Endothelial cell of umbilical vein (primary cell): Measurements from ENCODE around the gene PPM1F. TPM values are rescaled to one million over a fixed set of nuclear protein-coding genes. Genes with fewer than 3 reads are reported as not detected.

Experiments
- BruUV-seq: library from RNA; stranded (reverse); fragments of 400-500 nt; replicated peaks from 2 replicates; lab custom pipeline; 2021; lab: Mats Ljungman, UMichigan
- CTCF ChIA-PET: fragments of 300-600, 350-600 bp; sonication (Branson Sonifier 250); formaldehyde crosslinking; loops from one replicate; lab custom pipeline; 2021; ENCODE audit warnings: antibody characterized with exemption, inconsistent platforms; lab: Charles Lee
- POLR2A ChIA-PET: fragments of 300-600, 350-600 bp; sonication (Branson Sonifier 250); formaldehyde crosslinking; loops from one replicate; lab custom pipeline; 2021; ENCODE audit warnings: antibody characterized with exemption, inconsistent platforms; lab: Charles Lee
- DNase-seq: peaks from one replicate; pipeline ENCODE4 v3.0.0-alpha.2; 2011; ENCODE audit warnings: low read depth, low spot score
- FAIRE-seq: peaks from 2 replicates; lab custom pipeline; 2011; peaks lifted over from hg19 to GRCh38; lab: Jason Lieb, UNC
- H2AFZ ChIP-seq: 2 replicates; pipeline ENCODE4 v1.6.0; 2012; ENCODE audit warnings: low read depth, low read length, control low read depth, inconsistent platforms
- H3K27ac ChIP-seq: 2 replicates; pipeline ENCODE4 v1.5.1; 2011; ENCODE audit warnings: low read depth, mild to moderate bottlenecking, control low read depth, low read length, moderate library complexity; ENCODE audit not compliant: insufficient read depth
- H3K27me3 ChIP-seq, 2 experiments: 2 replicates each; pipeline versions ENCODE4 v1.6.0 to v1.6.1; 2011; ENCODE audit warnings: low read length in 2 of 2, mixed read lengths in 1 of 2; ENCODE audit not compliant: control insufficient read depth in 2 of 2, insufficient read depth in 2 of 2
- H3K36me3 ChIP-seq, 2 experiments: 2 replicates in 1 of 2; 3 replicates in 1 of 2; pipeline ENCODE4 v1.5.1; 2011; ENCODE audit warnings: low read length in 2 of 2, mild to moderate bottlenecking in 1 of 2, moderate library complexity in 1 of 2; ENCODE audit not compliant: control insufficient read depth in 2 of 2, insufficient read depth in 2 of 2; ENCODE audit errors: extremely low read depth in 1 of 2
- H3K4me1 ChIP-seq: 3 replicates; pipeline ENCODE4 v1.5.1; 2011; ENCODE audit warnings: mild to moderate bottlenecking, low read length; ENCODE audit not compliant: control insufficient read depth, insufficient read depth; ENCODE audit errors: extremely low read depth
- H3K4me2 ChIP-seq: 2 replicates; pipeline ENCODE4 v1.6.1; 2011; ENCODE audit warnings: low read length, control low read depth, mixed read lengths; ENCODE audit not compliant: insufficient read depth
- H3K4me3 ChIP-seq, 3 experiments: fragments of 200-600 bp in 1 of 3; sonication (generic), shearing (Covaris generic) in 1 of 3; replicated peaks in 1 of 3; 2 replicates each; pipeline ENCODE4 v1.5.1; 2011 to 2016; ENCODE audit warnings: control low read depth in 3 of 3, low read length in 3 of 3, mild to moderate bottlenecking in 2 of 3, inconsistent platforms in 1 of 3, low read depth in 1 of 3, moderate library complexity in 1 of 3; ENCODE audit not compliant: insufficient read depth in 1 of 3
- H3K79me2 ChIP-seq: 2 replicates; pipeline ENCODE4 v1.6.0; 2012; ENCODE audit warnings: low read length, inconsistent platforms; ENCODE audit not compliant: control insufficient read depth, insufficient read depth
- H3K9ac ChIP-seq: replicated peaks from 2 replicates; pipeline ENCODE3; 2011; ENCODE audit warnings: low read length, control low read depth; ENCODE audit not compliant: insufficient read depth; ENCODE audit errors: extremely low read depth
- H3K9me1 ChIP-seq: replicated peaks from 3 replicates; pipeline ENCODE4 v1.6.0; 2011; ENCODE audit warnings: mild to moderate bottlenecking, low read length; ENCODE audit not compliant: control insufficient read depth, insufficient read depth; ENCODE audit errors: extremely low read depth
- H3K9me3 ChIP-seq: replicated peaks from 2 replicates; pipeline ENCODE4 v1.5.1; 2012; ENCODE audit warnings: low read length, inconsistent platforms; ENCODE audit not compliant: control insufficient read depth, insufficient read depth
- H4K20me1 ChIP-seq: replicated peaks from 2 replicates; pipeline ENCODE3; 2011; ENCODE audit warnings: mild to moderate bottlenecking, low read length; ENCODE audit not compliant: control insufficient read depth, insufficient read depth; ENCODE audit errors: extremely low read depth
- CTCF ChIP-seq, 2 donors: IDR thresholded peaks; 1 replicate in 1 of 2; 2 replicates in 1 of 2; pipeline ENCODE4 v1.5.1; 2011; ENCODE audit warnings: low read length in 2 of 2, mild to moderate bottlenecking in 2 of 2, moderate library complexity in 2 of 2, control low read depth in 1 of 2, inconsistent platforms in 1 of 2, low read depth in 1 of 2; ENCODE audit not compliant: insufficient read depth in 1 of 2; ENCODE audit errors: extremely low read depth in 1 of 2
- EZH2 ChIP-seq: IDR thresholded peaks from 2 replicates; pipeline ENCODE4 v1.6.1; 2012; ENCODE audit warnings: borderline replicate concordance, low read depth, mild to moderate bottlenecking, moderate library complexity, low read length, inconsistent platforms; ENCODE audit not compliant: severe bottlenecking
- GATA2 ChIP-seq: IDR thresholded peaks from 2 replicates; pipeline ENCODE4 v1.7.0; 2011; ENCODE audit warnings: low read depth, mild to moderate bottlenecking, moderate library complexity, mixed read lengths, low read length; ENCODE audit not compliant: insufficient read length, insufficient read depth
- JUN ChIP-seq: IDR thresholded peaks from 2 replicates; pipeline ENCODE4 v1.6.1; 2011; ENCODE audit warnings: borderline replicate concordance, low read depth; ENCODE audit not compliant: insufficient read length, insufficient read depth
- MAX ChIP-seq: IDR thresholded peaks from 2 replicates; pipeline ENCODE4 v1.6.1; 2011; ENCODE audit not compliant: insufficient read depth, insufficient read length
- MYC ChIP-seq: IDR thresholded peaks from one replicate; pipeline ENCODE4 v1.6.1; 2011; ENCODE audit warnings: mild to moderate bottlenecking, low read depth, low read length
- POLR2A ChIP-seq: IDR thresholded peaks from 2 replicates; pipeline ENCODE4 v1.6.1; 2012; ENCODE audit warnings: low read depth, mild to moderate bottlenecking, control low read depth, low read length
- POLR2AphosphoS5 ChIP-seq: IDR thresholded peaks from 2 replicates; pipeline ENCODE4 v1.6.1; 2012; ENCODE audit warnings: low read depth, mild to moderate bottlenecking, control low read depth, low read length, moderate library complexity; ENCODE audit not compliant: insufficient read depth
- dilution Hi-C: fragments of 300-500 bp; cut with MboI; formaldehyde crosslinking; loops from one replicate; pipeline ENCODE4 v1.15.0; 2019; ENCODE audit warnings: low sequenced_read_pairs; ENCODE audit not compliant: extremely low pct_ligation_motif_present
- intact Hi-C: fragments of 100-400 bp; cut with micrococcal nuclease; formaldehyde crosslinking; loops from one replicate; pipeline ENCODE4 v1.10.0; 2022
- polyA plus RNA-seq, 4 experiments: library from polyadenylated mRNA; depleted of rRNA in 3 of 4; stranded (reverse) in 3 of 4; unstranded in 1 of 4; fragments of >200 nt; gene quantifications; 2 replicates each; pipeline versions ENCODE4 v1.2.1 to v1.2.3, GENCODE V29; 2011 to 2012; ENCODE audit warnings: missing spikeins in 1 of 4
- total RNA-seq: library from RNA; stranded (reverse); gene quantifications from 2 replicates; pipeline ENCODE4 v1.2.3, GENCODE V29; 2021

The PPM1F gene
- total and polyA plus RNA-seq, 2 donors (not counting 3 experiments of a cell fraction or from before 2014, with no cell fraction given): 107 to 178 TPM

- no peak for FAIRE-seq
- POLR2A ChIA-PET: no interaction called here
- dilution Hi-C loops: loop anchor here (25.0 kb wide), 2 partner anchors 116 to 216 kb away; no protein-coding TSS in a partner anchor
Observed at GRCh38 chr22:21928048-21928447, 24.6 kb downstream of the PPM1F start.

More at GRCh38 chr22:21928048-21928447, 24.6 kb downstream of the PPM1F start:
- H3K4me2 ChIP-seq: no peak overlapping the region
- no peaks in the 10 kb centered on the region for H3K27me3 ChIP-seq
- peaks cover 3% of the 10 kb centered on the region for H3K79me2 ChIP-seq
- TF ChIP-seq JUN (no peak), POLR2A (no peak), GATA2 (no peak), EZH2 (no peak), POLR2AphosphoS5 (no peak), CTCF (IDR thresholded peaks at IDR 0.05; ENCODE audit: extremely low read depth in 1 of 2, insufficient read depth in 1 of 2, low read depth in 1 of 2, low read length in 2 of 2) (no peak), MAX (no peak), MYC (no peak)
- H3K4me3 ChIP-seq: no peak overlapping the region
- no peak overlapping the region for H3K9ac ChIP-seq
- H2AFZ ChIP-seq: no peak overlapping the region
- intact Hi-C loops: no loop called here
- no peaks in the 10 kb centered on the region for H3K4me1 ChIP-seq
- no peak overlapping the region for H3K27ac ChIP-seq
- DNase-seq: no peak
- BruUV-seq: no TSS peak
- no peaks in the 10 kb centered on the region for H4K20me1 ChIP-seq
- CTCF ChIA-PET: interaction anchor here (1.0 kb wide), 1 partner anchor 153 kb away, joined by 3 read pairs; no protein-coding TSS in a partner anchor
- peaks cover 29 to 74% of the 10 kb centered on the region in 2 experiments for H3K36me3 ChIP-seq
- H3K9me1 ChIP-seq: no peaks in the 10 kb centered on the region
- no peaks in the 10 kb centered on the region for H3K9me3 ChIP-seq
